ENCODE data around the gene ADAMTS6. TPM values are rescaled to one million over a fixed set of nuclear protein-coding genes. Genes with fewer than 3 reads are reported as not detected.
"Not testable (repeated sequence)": the region's sequence is repeated elsewhere in the genome, so short reads cannot be mapped to it uniquely, and the experiment has no call there.

The ADAMTS6 gene, protein sequence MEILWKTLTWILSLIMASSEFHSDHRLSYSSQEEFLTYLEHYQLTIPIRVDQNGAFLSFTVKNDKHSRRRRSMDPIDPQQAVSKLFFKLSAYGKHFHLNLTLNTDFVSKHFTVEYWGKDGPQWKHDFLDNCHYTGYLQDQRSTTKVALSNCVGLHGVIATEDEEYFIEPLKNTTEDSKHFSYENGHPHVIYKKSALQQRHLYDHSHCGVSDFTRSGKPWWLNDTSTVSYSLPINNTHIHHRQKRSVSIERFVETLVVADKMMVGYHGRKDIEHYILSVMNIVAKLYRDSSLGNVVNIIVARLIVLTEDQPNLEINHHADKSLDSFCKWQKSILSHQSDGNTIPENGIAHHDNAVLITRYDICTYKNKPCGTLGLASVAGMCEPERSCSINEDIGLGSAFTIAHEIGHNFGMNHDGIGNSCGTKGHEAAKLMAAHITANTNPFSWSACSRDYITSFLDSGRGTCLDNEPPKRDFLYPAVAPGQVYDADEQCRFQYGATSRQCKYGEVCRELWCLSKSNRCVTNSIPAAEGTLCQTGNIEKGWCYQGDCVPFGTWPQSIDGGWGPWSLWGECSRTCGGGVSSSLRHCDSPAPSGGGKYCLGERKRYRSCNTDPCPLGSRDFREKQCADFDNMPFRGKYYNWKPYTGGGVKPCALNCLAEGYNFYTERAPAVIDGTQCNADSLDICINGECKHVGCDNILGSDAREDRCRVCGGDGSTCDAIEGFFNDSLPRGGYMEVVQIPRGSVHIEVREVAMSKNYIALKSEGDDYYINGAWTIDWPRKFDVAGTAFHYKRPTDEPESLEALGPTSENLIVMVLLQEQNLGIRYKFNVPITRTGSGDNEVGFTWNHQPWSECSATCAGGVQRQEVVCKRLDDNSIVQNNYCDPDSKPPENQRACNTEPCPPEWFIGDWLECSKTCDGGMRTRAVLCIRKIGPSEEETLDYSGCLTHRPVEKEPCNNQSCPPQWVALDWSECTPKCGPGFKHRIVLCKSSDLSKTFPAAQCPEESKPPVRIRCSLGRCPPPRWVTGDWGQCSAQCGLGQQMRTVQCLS (N-terminal part only)
- 1 to 10 TPM; 1.3 to 2.1 (median 2.0) TPM for polyA plus RNA-seq (ENCODE audit: insufficient read length in 3 of 3)

DNA sequence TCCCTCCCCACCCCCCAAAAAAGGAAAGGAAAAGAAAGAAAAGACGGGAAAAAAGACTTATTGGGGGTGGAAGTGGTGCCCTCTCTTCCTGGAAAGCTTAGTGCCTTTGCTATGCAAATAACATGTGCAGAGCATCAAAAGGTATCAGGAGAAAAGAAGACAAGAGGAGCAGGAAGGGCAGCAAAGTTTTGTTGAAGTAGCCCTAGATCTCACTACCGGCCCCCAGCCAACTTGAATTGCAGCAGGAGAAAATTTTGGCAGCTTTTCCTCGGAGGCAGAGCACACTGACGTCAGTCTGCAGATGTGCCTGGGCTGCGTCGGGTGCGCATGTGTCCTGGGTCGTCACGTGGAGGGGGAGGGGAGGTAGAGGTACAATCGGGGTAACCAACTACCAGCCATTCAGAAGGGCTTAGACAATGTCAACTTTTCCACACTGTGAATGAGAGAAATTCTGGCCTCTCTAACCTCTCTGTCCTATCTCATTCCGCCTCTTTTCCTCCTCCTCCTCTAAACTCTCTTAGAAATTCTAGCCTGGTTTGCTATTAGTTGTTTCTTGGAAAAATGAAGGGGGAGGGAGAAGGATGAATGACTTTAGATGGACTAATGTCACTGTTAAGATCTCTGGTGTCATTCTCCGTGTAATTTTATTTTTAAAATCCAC lies at the start of gene ADAMTS6:
Gene ADAMTS6 (minus strand): TSS at position 286 of the 661 bp plus-strand sequence. CDS start 8,247 bp downstream, outside the sequence.
- DNase-seq (ENCODE audit: low read depth in 3 of 3, low spot score in 2 of 3): peak in 2 of 3 donors; percentile 83 to 85

DNA sequence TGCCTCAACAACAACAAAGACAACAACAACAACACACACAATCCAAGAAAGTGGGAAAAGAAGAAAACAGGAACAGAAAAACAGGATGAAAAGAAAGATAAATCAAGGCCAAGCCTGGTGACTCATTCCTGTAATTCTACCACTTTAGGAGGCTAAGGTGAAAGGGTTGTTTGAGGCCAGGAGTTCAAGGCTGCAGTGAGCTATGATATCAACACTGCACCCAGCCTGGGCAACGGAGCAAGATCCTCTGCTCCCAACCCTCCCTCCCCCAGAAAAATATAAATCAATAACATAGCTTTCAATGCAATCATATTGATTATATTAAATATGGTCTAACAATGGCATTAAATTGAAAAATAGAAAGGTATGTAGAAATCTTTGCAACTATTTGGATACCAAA lies 49.2 kb upstream of the ADAMTS6 start:
- DNase-seq (ENCODE audit: low read depth in 3 of 3, low spot score in 2 of 3): no peak

DNA sequence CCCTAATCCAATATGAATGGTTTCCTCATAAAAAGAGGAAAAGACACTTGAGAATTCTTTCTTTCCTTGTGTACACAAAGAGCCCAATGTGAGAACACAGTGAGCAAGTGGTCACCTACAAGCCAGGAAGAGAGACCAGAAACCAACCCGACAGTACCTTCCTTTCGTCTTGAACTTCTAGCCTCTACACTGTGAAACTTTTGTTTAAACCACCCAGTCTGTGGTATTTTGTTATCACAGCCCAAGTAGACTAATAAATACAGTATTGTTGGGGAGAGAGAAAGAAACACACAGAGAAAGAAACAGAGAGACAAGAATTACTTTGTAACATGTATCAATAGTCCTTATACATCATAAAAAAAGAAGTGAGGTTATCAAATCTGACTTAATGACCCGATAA lies 44.0 kb upstream of the ADAMTS6 start:
- no peak for DNase-seq (ENCODE audit: low read depth in 3 of 3, low spot score in 2 of 3)

DNA sequence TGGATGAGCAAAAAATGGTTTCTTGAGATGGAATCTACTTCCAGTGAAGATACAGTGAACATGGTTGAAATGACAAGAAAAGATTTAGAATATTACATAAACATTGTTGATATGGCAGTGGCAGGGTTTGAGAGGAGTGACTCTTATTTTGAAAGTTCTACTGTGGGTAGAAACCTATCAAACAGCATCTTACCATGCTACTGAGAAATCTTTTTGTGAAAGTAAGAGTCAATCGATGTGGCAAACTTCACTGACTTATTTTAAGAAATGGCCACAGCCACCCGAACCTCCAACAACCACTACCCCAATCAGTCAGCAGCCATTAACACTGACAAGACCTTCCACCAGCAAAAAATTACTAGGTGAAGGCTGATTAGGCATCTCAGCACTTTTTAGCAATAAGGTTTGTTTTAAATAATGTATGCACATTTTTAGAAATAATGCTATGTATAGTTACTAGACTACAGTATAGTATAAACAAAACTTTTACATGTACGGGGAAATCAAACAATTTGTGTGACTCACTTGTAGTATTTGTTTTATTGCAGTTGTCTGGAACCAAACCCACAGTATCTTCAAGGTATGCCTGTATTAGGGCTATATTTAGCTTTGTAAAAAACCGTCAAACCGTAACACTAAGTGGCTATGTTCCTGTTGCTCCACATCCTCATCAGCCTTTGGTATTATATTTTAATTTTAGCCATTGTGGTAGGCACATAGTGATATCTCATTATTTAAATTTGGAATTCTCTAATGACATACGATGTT lies 30.6 kb upstream of the ADAMTS6 start:
- DNase-seq (ENCODE audit: low read depth in 3 of 3, low spot score in 2 of 3): no peak

DNA sequence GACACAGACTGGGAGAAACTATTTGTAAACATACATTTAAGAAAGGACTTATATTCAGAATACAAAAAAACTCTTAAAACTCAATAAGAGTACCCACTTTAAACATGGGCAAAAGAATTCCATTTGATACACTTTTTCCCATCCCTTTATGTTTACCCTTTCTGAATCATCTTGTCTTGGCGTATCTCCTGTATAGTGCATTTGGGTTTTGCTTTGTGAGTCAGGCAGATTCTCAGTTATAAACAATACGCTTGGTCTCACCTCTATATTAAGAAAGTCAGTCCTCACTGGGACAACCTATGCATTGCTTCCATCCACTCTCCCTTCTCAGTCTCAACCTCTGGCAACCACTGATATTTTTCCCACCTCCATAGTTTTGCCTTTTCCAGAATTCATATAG lies 27.3 kb upstream of the ADAMTS6 start:
- no peak for DNase-seq (ENCODE audit: low read depth in 3 of 3, low spot score in 2 of 3)

DNA sequence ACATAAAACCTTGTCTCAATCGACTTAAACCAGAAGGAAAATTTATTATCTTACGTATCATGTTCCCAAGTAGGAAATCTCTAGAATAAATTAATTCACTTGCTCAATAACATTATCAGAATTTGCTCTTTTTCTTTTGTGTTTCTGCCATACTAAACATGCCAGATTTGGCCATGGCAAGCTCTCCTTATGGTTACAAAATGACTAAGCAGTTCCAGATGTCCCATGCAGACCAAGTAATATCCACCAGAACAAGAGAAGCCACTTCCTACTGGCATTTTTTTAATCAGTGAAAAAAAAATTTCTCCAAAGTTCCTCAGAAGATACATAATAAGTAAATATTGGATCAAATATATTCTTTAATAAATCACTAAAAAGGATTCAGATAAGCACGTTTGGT lies 25.2 kb upstream of the ADAMTS6 start:
- no peak for DNase-seq (ENCODE audit: low read depth in 3 of 3, low spot score in 2 of 3)

DNA sequence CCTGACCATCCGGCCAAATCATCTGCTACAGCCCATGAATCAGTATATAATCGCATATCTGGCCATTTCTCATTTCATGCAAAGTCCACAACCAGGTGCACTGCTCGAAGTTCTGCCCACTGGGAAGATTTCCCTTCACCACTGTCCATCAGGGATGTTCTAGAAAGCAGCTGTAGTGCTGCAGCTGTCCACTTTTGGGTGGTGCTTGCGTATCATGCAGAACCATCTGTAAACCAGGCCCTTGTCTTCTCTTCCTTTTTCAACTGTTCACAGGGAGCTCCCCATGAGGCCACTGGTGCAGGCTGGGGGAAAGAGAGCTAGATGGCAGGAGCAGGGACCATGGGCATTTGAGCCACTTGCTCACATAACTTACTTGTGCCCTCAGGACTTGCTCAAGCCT lies 7.4 kb upstream of the ADAMTS6 start:
- DNase-seq (ENCODE audit: low read depth in 3 of 3, low spot score in 2 of 3): no peak

DNA sequence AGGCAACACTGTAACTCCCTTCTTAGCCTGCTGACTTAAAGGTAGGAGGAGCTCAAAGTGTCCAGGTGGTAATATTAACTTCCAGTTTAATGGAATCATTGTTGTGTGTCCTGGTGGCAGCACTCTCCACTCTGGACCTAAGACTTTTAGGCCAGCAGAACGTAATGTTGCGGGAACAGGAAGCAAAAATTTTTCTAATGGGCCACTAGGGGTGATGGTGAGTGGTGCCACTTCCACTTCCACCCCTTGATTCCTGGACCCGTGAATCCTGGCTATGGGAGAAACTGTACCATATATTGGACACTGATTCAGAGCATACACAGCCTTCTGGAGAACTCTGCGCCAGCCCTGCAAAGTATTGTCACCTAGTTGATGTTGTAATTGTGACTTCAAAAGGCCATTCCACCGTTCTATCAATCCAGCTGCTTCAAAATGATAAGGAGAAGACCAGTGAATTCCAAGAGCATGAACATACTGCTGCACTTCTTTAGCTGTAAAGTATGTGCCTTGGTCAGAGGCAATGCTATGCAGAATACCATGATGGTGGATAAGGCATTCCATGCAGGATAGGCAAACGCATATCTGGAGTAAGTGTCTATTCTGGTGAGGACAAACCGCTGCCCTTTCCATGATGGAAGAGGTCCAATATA lies 6.4 kb upstream of the ADAMTS6 start:
- not testable (repeated sequence) for DNase-seq (ENCODE audit: low read depth in 3 of 3, low spot score in 2 of 3)

DNA sequence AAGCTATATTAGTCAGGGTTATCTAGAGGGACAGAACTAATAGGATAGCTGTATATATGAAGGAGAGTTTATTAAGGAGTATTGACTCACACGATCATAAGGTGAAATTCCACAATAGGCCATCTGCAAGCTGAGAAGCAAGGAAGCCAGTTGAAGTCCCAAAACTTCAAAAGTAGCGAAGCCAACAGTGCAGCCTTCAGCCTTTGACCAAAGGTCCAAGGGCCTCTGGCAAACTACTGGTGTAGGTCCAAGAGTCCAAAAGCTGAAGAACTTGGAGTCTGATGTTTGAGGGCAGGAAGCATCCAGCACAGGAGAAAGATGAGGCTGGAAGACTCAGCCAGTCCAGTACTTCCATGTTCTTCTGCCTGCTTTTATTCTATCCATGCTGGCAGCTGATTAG lies 5.1 kb upstream of the ADAMTS6 start:
- DNase-seq (ENCODE audit: low read depth in 3 of 3, low spot score in 2 of 3): not testable (repeated sequence)

DNA sequence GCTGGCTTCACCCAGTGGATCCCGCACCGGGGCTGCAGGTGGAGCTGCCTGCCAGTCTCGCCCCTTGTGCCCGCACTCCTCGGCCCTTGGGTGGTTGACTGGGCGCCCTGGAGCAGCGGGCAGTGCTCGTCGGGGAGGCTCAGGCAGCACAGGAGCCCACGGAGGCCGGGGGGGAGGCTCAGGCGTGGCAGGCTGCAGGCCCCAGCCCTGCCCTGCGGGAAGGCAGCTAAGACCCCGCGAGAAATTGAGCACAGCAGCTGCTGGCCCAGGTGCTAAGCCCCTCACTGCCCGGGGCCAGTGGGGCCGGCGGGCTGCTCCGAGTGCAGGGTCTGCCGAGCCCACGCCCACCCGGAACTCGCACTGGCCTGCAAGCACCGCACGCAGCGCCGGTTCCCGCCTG lies 3.7 kb upstream of the ADAMTS6 start:
- no peak for DNase-seq (ENCODE audit: low read depth in 3 of 3, low spot score in 2 of 3)

DNA sequence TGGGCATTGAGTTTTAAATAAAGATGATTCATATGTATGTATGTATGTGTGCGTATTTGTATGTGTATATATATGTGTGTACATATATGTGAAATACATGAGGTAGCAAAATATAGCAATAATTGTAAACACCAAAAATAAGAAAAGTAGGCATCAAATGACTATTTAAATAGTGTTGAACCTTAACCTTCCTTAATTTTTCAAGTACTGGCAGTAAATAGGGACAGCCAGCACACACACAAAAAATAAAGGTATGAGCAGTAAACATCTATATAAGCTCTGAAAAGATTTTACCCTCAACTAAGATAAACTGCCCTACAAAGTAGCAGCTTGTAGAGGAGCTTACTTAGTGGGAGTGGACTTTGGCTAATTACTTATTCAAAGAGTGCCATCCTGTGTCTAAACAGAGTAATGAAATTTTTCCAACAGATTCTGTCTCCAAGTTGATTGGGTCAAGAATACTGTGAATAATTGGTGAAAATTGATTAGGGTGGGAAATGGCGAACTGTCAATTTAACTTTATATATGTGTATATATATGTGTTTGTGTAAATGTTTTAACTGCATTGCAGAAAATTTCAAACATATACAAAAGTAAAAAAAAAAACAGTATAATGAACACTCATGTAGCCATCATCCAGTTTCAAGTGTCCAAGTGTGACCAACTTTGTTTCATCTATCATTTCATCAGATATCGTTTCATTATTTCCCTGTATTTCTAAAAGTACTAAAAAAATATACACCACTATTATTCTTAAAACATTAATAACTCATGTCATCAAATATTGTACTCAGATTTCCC lies 2.0 kb upstream of the ADAMTS6 start:
- peak in 2 of 3 donors; percentile 29 to 56 for DNase-seq (ENCODE audit: low read depth in 3 of 3, low spot score in 2 of 3)

DNA sequence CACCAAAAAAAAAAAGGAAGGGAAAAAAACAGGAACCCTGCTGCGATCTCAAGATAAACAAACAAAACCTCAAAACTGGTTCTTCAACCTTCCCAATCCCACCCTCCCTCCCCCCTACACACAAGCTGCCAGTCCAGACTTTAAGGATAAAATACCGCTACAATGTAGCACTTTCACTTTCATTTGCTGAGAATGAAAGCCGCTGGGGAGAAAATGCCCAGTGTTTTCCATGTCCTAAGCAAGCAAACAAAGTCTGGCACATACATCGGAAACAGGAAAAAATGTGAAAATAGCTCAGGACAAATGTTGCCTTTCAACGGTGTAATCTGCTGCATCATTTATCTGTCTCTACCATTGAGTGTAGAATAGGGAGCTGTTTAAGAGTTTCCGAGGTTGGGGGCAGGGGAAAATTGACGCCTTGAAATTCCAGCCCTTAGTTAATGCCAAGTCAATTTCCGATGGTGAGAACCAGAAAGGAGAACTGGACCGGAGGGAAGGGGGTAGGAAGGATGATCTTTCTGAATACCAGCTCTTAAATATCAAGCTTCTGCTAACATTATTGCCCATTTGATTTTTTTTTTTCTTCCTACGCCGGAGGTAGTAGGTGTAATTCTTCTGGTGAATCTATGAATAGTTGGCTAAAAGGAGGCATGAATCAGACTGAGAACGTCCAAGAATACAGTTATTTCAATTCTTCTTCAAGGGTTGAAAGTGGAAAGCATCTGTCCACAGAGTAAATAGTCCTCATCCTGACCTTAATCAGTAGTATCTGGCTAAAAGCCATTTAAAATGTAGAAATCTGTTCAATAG lies 1.2 kb upstream of the ADAMTS6 start:
- peak in 2 of 3 donors; percentile 59 to 69 for DNase-seq (ENCODE audit: low read depth in 3 of 3, low spot score in 2 of 3)

DNA sequence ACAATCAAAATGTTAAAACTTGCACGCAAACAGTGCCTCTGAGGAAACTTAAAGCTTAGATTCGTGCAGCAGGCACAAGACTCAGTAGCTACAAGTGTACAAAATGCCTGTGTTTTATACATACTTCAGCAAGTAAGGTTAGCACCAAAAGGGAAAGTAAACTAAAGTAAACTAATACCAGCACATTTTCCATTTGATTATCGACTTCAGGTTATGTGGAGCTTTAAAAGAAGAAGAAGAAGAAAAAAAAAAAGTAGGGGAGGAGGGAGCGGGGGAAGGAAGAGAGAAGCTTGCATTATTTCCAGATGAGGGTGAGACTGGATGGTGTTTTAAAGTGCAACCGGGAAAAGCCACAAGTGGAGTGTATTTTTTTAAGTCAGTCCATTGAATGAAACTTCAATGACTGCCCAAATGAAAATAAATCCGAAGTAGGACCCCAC lies 596 bp upstream of the ADAMTS6 start:
- DNase-seq (ENCODE audit: low read depth in 3 of 3, low spot score in 2 of 3): peak in 2 of 3 donors; percentile 23 to 51

DNA sequence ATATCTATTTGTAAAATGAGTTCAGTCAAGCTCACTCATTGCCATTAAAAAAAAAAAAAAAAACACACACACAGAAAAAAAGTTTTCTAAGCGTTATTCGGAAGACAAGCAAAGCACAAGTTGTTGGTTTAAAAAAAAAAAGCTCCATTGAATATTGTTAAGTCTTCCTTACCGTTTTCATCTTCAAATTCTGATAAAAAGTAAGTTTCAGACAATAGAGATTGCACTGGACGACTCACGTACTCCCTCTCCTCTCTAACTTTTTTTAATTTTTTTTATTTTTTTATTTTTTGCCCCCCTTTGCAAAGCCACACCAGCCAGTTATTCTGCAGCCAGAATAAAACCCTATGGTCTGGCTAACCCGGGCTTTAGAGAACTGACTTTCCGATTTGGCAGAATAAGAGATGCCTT lies 544 bp downstream of the ADAMTS6 start:
- peak in 2 of 3 donors; percentile 8 to 10 for DNase-seq (ENCODE audit: low read depth in 3 of 3, low spot score in 2 of 3)

DNA sequence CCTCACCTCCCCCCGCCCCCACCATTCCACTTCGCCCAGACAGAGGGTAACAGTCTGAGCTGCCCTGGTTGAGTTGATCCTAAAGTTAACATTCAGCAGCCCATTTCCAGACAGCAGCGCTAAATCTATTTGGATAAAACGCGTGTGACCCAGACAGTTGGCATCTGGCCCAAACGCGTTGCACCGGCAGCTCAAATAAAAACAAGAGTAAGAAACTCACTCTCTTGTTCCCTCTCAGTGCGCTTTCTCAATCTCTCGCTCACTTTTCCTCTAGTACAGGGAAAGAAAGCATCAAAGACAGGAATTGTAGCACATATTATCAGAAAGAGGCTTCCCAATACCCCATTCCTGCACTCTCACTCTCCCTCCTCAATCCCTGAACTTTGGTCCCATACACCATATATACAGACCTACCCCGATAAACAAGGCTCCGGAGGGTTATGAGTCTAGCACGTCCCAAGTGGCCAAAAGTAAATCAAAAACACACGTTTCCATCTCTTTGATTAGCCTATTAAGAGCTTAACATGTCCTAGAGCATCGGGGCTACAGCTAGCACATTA lies 1.3 kb downstream of the ADAMTS6 start:
- peak in 2 of 3 donors; percentile 37 to 54 for DNase-seq (ENCODE audit: low read depth in 3 of 3, low spot score in 2 of 3)

DNA sequence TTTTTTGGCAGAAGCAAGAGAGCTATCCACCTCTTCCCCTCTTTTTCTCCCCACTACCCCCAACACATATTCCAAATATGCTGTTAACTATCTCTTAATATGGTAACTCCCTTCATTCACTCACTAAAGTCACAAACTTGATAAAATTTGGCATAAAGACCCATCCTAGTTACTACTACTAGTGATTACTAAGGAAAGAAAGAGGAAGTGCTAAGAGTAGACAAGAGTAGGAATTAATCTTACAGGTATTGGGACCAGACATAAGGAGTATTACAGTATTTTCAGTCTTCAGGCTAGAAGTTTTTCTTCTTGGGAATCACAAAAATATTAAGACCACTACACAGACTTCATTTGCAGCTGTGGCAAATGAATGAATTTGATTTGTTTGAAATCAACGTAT lies 2.2 kb downstream of the ADAMTS6 start:
- no peak for DNase-seq (ENCODE audit: low read depth in 3 of 3, low spot score in 2 of 3)

DNA sequence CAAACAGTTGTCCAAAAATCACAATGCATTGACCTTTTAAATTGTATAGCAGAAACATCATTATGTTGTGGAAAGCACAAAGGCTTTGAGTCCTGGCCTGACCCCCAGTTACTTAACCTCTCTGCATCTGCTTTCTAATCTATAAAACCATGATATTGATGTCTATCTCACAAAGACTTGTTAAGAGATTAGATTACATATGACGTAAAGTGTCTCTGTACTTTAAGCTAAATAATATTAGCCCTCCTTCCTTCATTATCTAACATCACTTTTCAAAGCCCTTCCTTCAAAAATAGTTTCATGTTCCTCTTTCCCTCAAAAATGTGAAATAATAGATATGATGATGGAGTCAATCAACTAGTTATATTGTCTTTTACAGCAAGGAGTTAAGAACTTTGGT lies 3.4 kb downstream of the ADAMTS6 start:
- DNase-seq (ENCODE audit: low read depth in 3 of 3, low spot score in 2 of 3): no peak
